ENCODE measurements around the gene ENTPD6. TPM values are rescaled to one million over a fixed set of nuclear protein-coding genes. Genes with fewer than 3 reads are reported as not detected.

ENTPD6 gene
- total RNA-seq (2012; rRNA removed) (53.6 and 61.1 TPM in 2 replicates), polyA plus RNA-seq (2012; rRNA removed) (98.4 and 98.6 TPM in 2 replicates), Bru-seq, nascent RNA (percentile 65 among the genes with signal in this experiment), BruChase-seq, experiment 1, labeled RNA remaining after a 6-hour chase (percentile 66 among the genes with signal in this experiment), BruChase-seq, experiment 2, labeled RNA remaining after a 2-hour chase (percentile 70 among the genes with signal in this experiment)
- 79.7 and 106 TPM in 2 replicates for polyA plus RNA-seq (2012; cell fraction: cytosol; rRNA removed)
- polyA plus RNA-seq (2012; cell fraction: nucleus; rRNA removed; ENCODE audit: low replicate concordance), result 204 and 302 TPM in 2 replicates
- long read RNA-seq, transcript ENTPD6-201 (14 exons, 2,708 nt), result major isoform, 13 of 146 reads
- long read RNA-seq, transcript ENTPD6-203 (15 exons, 2,750 nt), result minor isoform, 11 of 146 reads
- long read RNA-seq, transcript ENTPD6-202 (15 exons, 2,766 nt), result minor isoform, 11 of 146 reads
- long read RNA-seq, partial matches to known transcripts, result 16 of 146 reads
- long read RNA-seq, other reads (novel, unspliced or antisense), result 94 of 146 reads

GRCh38 chr20:25195014-25195961 is at the start of gene ENTPD6:
Gene ENTPD6 (plus strand): TSS chr20:25195712. CDS start chr20:25206537, 10,825 bp downstream.
- Histone ChIP-seq H3K27me3 (ENCODE audit: control insufficient read depth, insufficient read depth, low read length) (peaks cover 10% of the 10 kb centered on the region; the same call in 1 of the 2 replicates), H2AK5ac (ENCODE audit: low read depth, low read length) (peak within 1 kb of the TSS; percentile 61), H4K20me1 (ENCODE audit: insufficient read depth, low read length) (peaks cover 27% of the 10 kb centered on the region), H4K8ac (ENCODE audit: low read depth in 2 of 2, low read length in 2 of 2) (peak within 1 kb of the TSS; percentile 97), H3K9me1 (ENCODE audit: insufficient read depth, low read length) (peaks cover 15% of the 10 kb centered on the region), H3K27ac (ENCODE audit: insufficient read depth, low read length) (peak within 1 kb of the TSS; percentile 66), H4K91ac (ENCODE audit: insufficient read depth, low read depth, low read length) (peak within 1 kb of the TSS; percentile 68), H2AK9ac (replicated peaks; ENCODE audit: low read depth, low read length, poor library complexity) (peak within 1 kb of the TSS; percentile 98), H2BK20ac (ENCODE audit: low read depth, low read length) (0 out of 2 replicates have a peak within 1 kb of the TSS, but pooled peaks have one; percentile 21), H3K23ac (ENCODE audit: low read depth, low read length) (peak within 1 kb of the TSS; percentile 82; the same call in 1 of the 2 replicates), H3K9ac (ENCODE audit: low read depth, low read length) (peak within 1 kb of the TSS; percentile 92), H3K18ac (ENCODE audit: low read depth, low read length) (peak within 1 kb of the TSS; percentile 34; the same call in 1 of the 2 replicates), H3K79me1 (ENCODE audit: low read depth in 1 of 2, low read length in 2 of 2) (peaks cover 33 to 39% of the 10 kb centered on the region in 2 experiments), H2BK5ac (ENCODE audit: low read depth, low read length, poor library complexity, severe bottlenecking) (peak within 1 kb of the TSS; percentile 47), H3K4me3 (ENCODE audit: insufficient read depth, low read depth, low read length) (peak within 1 kb of the TSS; percentile 90), H3K4me1 (ENCODE audit: control insufficient read depth, insufficient read depth, low read length) (peaks cover 7% of the 10 kb centered on the region), H3K14ac (replicated peaks; ENCODE audit: low read depth, low read length) (peak within 1 kb of the TSS; percentile 79), H3K4me2 (ENCODE audit: low read depth, low read length) (peak within 1 kb of the TSS; percentile 94), H2BK120ac (ENCODE audit: low read depth, low read length) (peak within 1 kb of the TSS; percentile 53), H3K9me3 (ENCODE audit: control insufficient read depth, insufficient read depth, low read length) (no peaks in the 10 kb centered on the region), H3K36me3 (ENCODE audit: control insufficient read depth, insufficient read depth, low read length) (0 out of 2 replicates have a peak, but pooled peaks cover 2% of the 10 kb centered on the region), H4K5ac (ENCODE audit: low read depth, low read length) (peak within 1 kb of the TSS; percentile 44), H2AFZ (replicated peaks; ENCODE audit: low read length, poor library complexity) (peak within 1 kb of the TSS; percentile 99), H3K56ac (ENCODE audit: extremely low read depth, insufficient read depth, low read length) (peak within 1 kb of the TSS; percentile 24; the same call in 1 of the 2 replicates), H2BK15ac (ENCODE audit: low read depth, low read length) (0 out of 3 replicates have a peak within 1 kb of the TSS, but pooled peaks have one; percentile 53), H3K4ac (ENCODE audit: low read depth, low read length) (peak within 1 kb of the TSS; percentile 70)
- no TSS peak for BruUV-seq (replicated peaks)
- peak; percentile 81 for DNase-seq
- intact Hi-C loops (cut with micrococcal nuclease), result loop anchor here (2.0 kb wide), 1 partner anchor 54 kb away; the partner anchor contains the start of gene PYGB
- dilution Hi-C loops (cut with HindIII; ENCODE audit: low sequenced_read_pairs, unreplicated experiment), result no loop called here
- ATAC-seq (ENCODE audit: low read depth), result peak; percentile 93
- POLR2A ChIA-PET (ENCODE audit: unreplicated experiment), result no interaction called here
- 14% methylated on average over 37 of the region's 75 CpGs; no CpG with 5 or more reads in 1 of the 2 experiments for WGBS, 2 experiments (ENCODE audit: extremely low coverage in 2 of 2, insufficient read length in 1 of 2)
- CTCF ChIA-PET, result interaction anchor here (1.0 to 1.4 kb wide), 3 partner anchors 9 to 53 kb away, joined by 3 to 4 read pairs (median 4); partner anchors contain the start of gene PYGB
- in situ Hi-C loops (cut with MboI; ENCODE audit: low sequenced_read_pairs), result loop anchor here (5.0 to 10.0 kb wide), 5 partner anchors 37 to 220 kb away; partner anchors contain the start of gene APMAP
- no peak for TF ChIP-seq CEBPB (IDR thresholded peaks at IDR 0.05; ENCODE audit: low read depth, low read length)
- TF ChIP-seq RFX5 (IDR thresholded peaks at IDR 0.05; ENCODE audit: low read depth, low read length), result no peak
- peak; percentile 69 for TF ChIP-seq POLR2A (IDR thresholded peaks at IDR 0.05; ENCODE audit: low read depth, low read length)
- TF ChIP-seq USF2 (IDR thresholded peaks at IDR 0.05; ENCODE audit: low read depth, low read length), result peak; percentile 61
- TF ChIP-seq RAD21 (IDR thresholded peaks at IDR 0.05; ENCODE audit: low read length), result peak; percentile 20
- TF ChIP-seq MXI1 (IDR thresholded peaks at IDR 0.05; ENCODE audit: borderline replicate concordance, low read depth, low read length), result peak; percentile 83; the same call in 1 of the 2 replicates
- TF ChIP-seq SMC3 (IDR thresholded peaks at IDR 0.05; ENCODE audit: low read depth, low read length), result no peak
- TF ChIP-seq FOS (IDR thresholded peaks at IDR 0.05; ENCODE audit: low read depth, low read length), result no peak
- peak; percentile 97 for TF ChIP-seq MAZ (IDR thresholded peaks at IDR 0.05; ENCODE audit: borderline replicate concordance, low read depth, low read length)
- TF ChIP-seq CHD1 (IDR thresholded peaks at IDR 0.05; ENCODE audit: low read depth, low read length), result no peak
- TF ChIP-seq RCOR1 (IDR thresholded peaks at IDR 0.05; ENCODE audit: insufficient replicate concordance, low read length), result no peak
- no peak for TF ChIP-seq MAFK (IDR thresholded peaks at IDR 0.05; ENCODE audit: low read depth, low read length)

Measured in IMR-90 (cell line).